GM18907 (cell line): ENCODE data around the gene ACOX3.
"Not testable (repeated sequence)": the region's sequence is repeated elsewhere in the genome, so short reads cannot be mapped to it uniquely, and the experiment has no call there.

Experiments used
- ATAC-seq: cut with Tn5 transposase; IDR thresholded peaks from one replicate; pipeline ENCODE4 v1.9.1; 2021; ENCODE audit warnings: mild to moderate bottlenecking, moderate library complexity; ENCODE audit not compliant: unreplicated experiment

The ACOX3 gene

GRCh38 chr4:8407756-8408155, 32.8 kb downstream of the ACOX3 start:
- no peak for ATAC-seq

- no peak for ATAC-seq
Measured at GRCh38 chr4:8407316-8407715, 33.2 kb downstream of the ACOX3 start.

GRCh38 chr4:8406887-8407286, 33.6 kb downstream of the ACOX3 start:
- not testable (repeated sequence) for ATAC-seq

DNA sequence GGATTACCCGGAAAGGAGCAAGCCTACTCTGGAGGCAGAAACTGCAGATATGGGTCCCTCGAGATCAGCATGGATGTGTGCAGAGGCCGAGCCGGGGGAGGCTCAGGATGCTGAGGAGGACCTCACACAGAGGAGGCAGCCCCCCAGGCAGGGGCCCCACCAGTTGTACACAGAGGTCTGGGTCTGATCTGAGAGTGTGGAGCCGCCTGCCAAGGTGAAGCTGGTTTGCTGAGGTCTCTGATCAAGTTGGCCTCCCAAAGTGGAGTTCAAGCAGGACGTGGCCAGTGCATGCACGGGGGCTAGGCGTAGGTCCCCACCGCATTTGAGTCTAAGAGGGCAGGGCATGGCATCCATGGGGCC, 35.0 kb downstream of the ACOX3 start:
- no peak for ATAC-seq

DNA sequence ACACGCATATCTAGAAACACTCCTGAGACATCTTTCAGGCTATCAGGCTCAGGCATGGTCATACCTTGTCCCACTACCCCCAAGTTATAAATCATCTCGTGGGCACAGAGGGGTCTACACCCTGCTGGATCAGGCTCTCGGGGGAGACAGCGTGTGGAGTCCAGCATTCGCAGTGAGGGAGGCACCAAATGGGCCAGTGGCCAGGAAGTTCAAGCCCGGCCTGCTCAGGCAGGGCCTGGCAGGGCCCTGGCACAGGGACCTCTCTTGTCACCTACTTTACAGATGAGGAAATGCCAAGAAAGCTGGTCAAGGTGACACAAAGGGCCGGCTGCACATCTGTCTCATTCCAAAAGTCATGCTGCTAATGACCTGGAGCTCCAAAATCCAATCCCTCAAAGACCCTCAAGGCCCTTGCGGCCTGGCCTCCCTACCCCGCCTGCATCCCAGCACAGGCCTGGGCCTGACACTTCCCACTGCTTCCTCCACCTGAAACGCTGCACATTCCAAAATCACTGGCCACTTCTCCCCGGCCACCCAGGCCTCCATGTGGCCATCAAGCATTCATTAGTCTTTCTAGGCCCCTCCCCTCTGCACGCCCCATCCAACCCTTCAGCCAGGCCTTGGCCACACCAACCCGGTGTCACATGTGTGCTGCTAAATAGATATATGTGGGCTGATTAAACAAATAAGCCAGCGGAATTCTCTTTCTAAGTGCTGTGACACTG, 35.6 kb downstream of the ACOX3 start:
- no peak for ATAC-seq

GRCh38 chr4:8403976-8404375, 36.5 kb downstream of the ACOX3 start:
- no peak for ATAC-seq

GRCh38 chr4:8403173-8403753, 37.3 kb downstream of the ACOX3 start:
- peak; percentile 44 for ATAC-seq

- no peak for ATAC-seq
Measured at GRCh38 chr4:8402640-8403039, 37.9 kb downstream of the ACOX3 start.

- ATAC-seq, result no peak
Measured at GRCh38 chr4:8402181-8402597, 38.3 kb downstream of the ACOX3 start.

DNA sequence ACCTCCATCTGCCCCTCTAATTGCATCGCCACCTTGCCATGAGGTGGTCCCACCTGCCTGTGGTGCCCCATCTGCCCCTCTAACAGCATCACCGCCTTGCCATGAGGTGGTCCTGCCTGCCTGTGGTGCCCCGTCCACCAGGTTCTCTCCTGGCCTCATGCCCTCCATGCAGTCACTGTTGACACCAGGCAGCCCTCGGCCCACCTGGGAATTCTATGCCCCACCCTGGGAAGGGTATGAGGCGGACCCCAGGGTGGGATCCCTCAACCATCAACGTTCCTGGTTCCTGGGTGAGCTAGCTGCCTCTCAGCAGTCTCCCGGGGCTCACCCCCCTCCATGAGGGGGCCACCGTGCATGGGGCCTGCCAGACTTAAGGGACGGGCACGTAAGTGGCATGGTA, 38.9 kb downstream of the ACOX3 start:
- no peak for ATAC-seq

- ATAC-seq, result no peak
Measured at GRCh38 chr4:8400632-8401325, 39.7 kb downstream of the ACOX3 start.

- no peak for ATAC-seq
Measured at GRCh38 chr4:8399298-8399697, 41.2 kb downstream of the ACOX3 start.

DNA sequence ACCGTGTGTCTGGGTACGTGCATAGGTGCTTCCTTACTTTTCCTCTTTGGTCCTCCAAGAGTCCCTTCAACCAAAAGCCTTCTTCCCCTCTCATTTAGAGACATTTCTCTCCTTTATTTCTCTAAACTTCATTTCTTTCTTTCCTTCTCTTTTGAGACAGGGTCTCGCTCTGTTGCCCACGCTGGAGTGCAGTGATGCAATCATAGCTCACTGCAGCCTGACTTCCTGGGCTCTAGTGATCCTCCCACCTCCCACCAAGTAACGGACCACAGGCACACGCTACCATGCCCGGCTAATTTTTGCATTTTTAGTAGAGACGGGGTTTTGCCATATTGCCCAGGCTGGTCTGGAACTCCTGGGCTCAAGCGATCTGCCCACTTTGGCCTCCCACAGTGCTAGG, 42.2 kb downstream of the ACOX3 start:
- no peak for ATAC-seq

DNA sequence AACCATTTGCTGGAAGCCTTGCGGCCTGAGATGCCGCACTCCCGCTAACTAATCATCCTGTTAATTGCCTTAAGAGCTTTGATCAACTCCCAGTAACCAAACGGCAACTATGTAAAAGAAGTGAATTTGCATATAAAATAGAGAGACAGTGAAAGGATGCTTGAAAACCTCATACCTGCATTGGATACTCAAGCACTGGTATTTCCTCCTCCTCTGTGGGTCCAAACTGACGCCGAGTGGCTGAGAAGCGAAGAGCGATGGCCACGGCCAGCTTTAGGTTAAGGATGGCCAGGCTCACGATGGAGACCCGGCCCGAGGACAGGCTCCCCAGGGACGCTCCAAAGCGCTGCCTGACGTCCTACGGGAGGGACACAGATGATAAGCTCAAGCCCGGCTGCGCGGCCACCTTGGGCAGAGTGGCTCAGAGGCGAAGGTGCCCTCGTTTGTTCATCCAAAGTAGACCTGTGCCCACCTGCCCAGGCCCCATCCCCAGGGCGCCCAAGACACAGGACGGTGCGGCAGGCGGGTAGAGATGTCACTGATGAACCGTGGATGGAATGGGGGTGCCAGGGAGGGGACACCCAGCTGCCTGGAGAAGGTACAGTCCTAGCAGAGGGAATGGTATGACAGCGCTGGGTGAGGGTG, 43.6 kb downstream of the ACOX3 start:
- no peak for ATAC-seq

GRCh38 chr4:8395504-8396296, 44.8 kb downstream of the ACOX3 start:
- ATAC-seq, result no peak

GRCh38 chr4:8394806-8395205, 45.7 kb downstream of the ACOX3 start:
- ATAC-seq, result no peak

- ATAC-seq, result no peak
Measured at GRCh38 chr4:8394061-8394519, 46.4 kb downstream of the ACOX3 start.

- ATAC-seq, result no peak
Measured at GRCh38 chr4:8393593-8394038, 46.9 kb downstream of the ACOX3 start.

GRCh38 chr4:8392591-8393190, 47.8 kb downstream of the ACOX3 start:
- no peak for ATAC-seq

DNA sequence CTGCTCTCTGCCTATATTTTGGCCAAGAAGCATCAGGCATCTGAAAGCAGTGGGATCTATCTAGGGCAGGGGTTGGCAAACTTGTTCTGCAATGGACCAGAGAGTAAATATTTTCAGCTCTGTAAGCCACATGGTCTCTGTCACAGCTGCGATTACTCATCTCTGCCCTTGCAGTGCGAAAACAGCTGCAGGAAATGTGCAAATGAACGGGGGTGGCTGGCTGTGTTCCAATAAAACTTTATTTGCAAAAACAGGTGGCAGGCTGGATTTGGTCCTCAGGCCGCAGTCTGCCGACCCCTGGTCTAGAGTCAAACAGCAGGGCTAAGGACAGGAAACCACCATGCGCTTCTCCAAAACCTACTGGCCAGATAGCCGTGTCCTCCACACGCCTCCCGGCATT, 48.6 kb downstream of the ACOX3 start:
- ATAC-seq, result peak; percentile 88
